ENCODE data around the gene RNU7-1.

Gene RNU7-1

GRCh38 chr12:6951551-6952120 lies 8.0 kb downstream of the RNU7-1 start:
- FAIRE-seq (no peak), DNase-seq (ENCODE audit: extremely low spot score, insufficient read length, low read depth) (no peak)

- no peak for DNase-seq (ENCODE audit: extremely low spot score, insufficient read length, low read depth)
- peak; percentile 18 for FAIRE-seq
These were observed 8.7 kb downstream of the RNU7-1 start for GRCh38 chr12:6952121-6952862.

- no peak for DNase-seq (ENCODE audit: extremely low spot score, insufficient read length, low read depth)
- no peak for FAIRE-seq
These were observed 9.3 kb downstream of the RNU7-1 start for GRCh38 chr12:6952863-6953441.

- FAIRE-seq (peak; percentile 100), DNase-seq (ENCODE audit: extremely low spot score, insufficient read length, low read depth) (no peak)
These were observed 10.1 kb downstream of the RNU7-1 start for GRCh38 chr12:6953442-6954315.

GRCh38 chr12:6954316-6955107 lies 10.9 kb downstream of the RNU7-1 start:
- FAIRE-seq (peak; percentile 59), DNase-seq (ENCODE audit: extremely low spot score, insufficient read length, low read depth) (no peak)

GRCh38 chr12:6955108-6956020 lies 11.7 kb downstream of the RNU7-1 start:
- FAIRE-seq (peak; percentile 9), DNase-seq (ENCODE audit: extremely low spot score, insufficient read length, low read depth) (no peak)

GRCh38 chr12:6956021-6956727 lies 12.6 kb downstream of the RNU7-1 start:
- peak; percentile 82 for FAIRE-seq
- DNase-seq (ENCODE audit: extremely low spot score, insufficient read length, low read depth) = no peak

GRCh38 chr12:6957151-6957701 lies 13.6 kb downstream of the RNU7-1 start:
- FAIRE-seq (peak; percentile 55), DNase-seq (ENCODE audit: extremely low spot score, insufficient read length, low read depth) (no peak)

- DNase-seq (ENCODE audit: extremely low spot score, insufficient read length, low read depth) (no peak), FAIRE-seq (peak; percentile 5)
These were observed 14.4 kb downstream of the RNU7-1 start for GRCh38 chr12:6957741-6958608.

GRCh38 chr12:6958609-6959057 lies 15.0 kb downstream of the RNU7-1 start:
- FAIRE-seq = no peak
- no peak for DNase-seq (ENCODE audit: extremely low spot score, insufficient read length, low read depth)

GRCh38 chr12:6959058-6959804 lies 15.6 kb downstream of the RNU7-1 start:
- DNase-seq (ENCODE audit: extremely low spot score, insufficient read length, low read depth) = no peak
- peak; percentile 98 for FAIRE-seq

GRCh38 chr12:6959805-6960592 lies 16.4 kb downstream of the RNU7-1 start:
- FAIRE-seq (no peak), DNase-seq (ENCODE audit: extremely low spot score, insufficient read length, low read depth) (no peak)

GRCh38 chr12:6960593-6961277 lies 17.1 kb downstream of the RNU7-1 start:
- FAIRE-seq = peak; percentile 86

GRCh38 chr12:6961278-6961694 lies 17.7 kb downstream of the RNU7-1 start:
- DNase-seq (ENCODE audit: extremely low spot score, insufficient read length, low read depth) (no peak), FAIRE-seq (no peak)

More at GRCh38 chr12:6960593-6961277, 17.1 kb downstream of the RNU7-1 start:
- no peak for DNase-seq (ENCODE audit: extremely low spot score, insufficient read length, low read depth)

Measured in GM18507 (cell line).